Bronchial epithelial cell (primary cell): Measurements from ENCODE around the gene NHEJ1. TPM values are rescaled to one million over a fixed set of nuclear protein-coding genes. Genes with fewer than 3 reads are reported as not detected.

ENCODE experiments used
- DNase-seq: peaks from one replicate; pipeline ENCODE4 v3.0.0-alpha.2; 2010; ENCODE audit warnings: low read depth
- FAIRE-seq: peaks from 2 replicates; lab custom pipeline; 2011; peaks lifted over from hg19 to GRCh38; lab: Jason Lieb, UNC
- H3K27me3 ChIP-seq: 2 replicates; pipeline ENCODE4 v1.5.1; 2011; ENCODE audit warnings: low read length; ENCODE audit not compliant: control insufficient read depth, insufficient read depth
- H3K36me3 ChIP-seq: 2 replicates; pipeline ENCODE4 v1.5.1; 2011; ENCODE audit warnings: low read length; ENCODE audit not compliant: control insufficient read depth, insufficient read depth
- H3K4me3 ChIP-seq: 2 replicates; pipeline ENCODE4 v1.5.1; 2011; ENCODE audit warnings: mild to moderate bottlenecking, low read depth, low read length, control low read depth
- CTCF ChIP-seq: IDR thresholded peaks from 2 replicates; pipeline ENCODE4 v1.5.1; 2011; ENCODE audit warnings: mild to moderate bottlenecking, moderate library complexity, low read length, control low read depth, inconsistent platforms; ENCODE audit not compliant: insufficient read depth, severe bottlenecking
- total RNA-seq: library from RNA; depleted of rRNA; stranded (reverse); fragments of >200 nt; gene quantifications from 2 replicates; pipeline ENCODE4 v1.2.1, GENCODE V29; 2014

The NHEJ1 gene
- total RNA-seq, 1 donor from 2014 or later: 22.1 TPM

- no peak for TF ChIP-seq CTCF
- no peaks in the 10 kb centered on the region for H3K27me3 ChIP-seq
- DNase-seq: no peak
- H3K4me3 ChIP-seq: no peak overlapping the region
- no peak for FAIRE-seq
- peaks cover 17% of the 10 kb centered on the region for H3K36me3 ChIP-seq
Measured at GRCh38 chr2:219175486-219175885, 14.9 kb upstream of the NHEJ1 start.

- Histone ChIP-seq H3K4me3 (no peak overlapping the region), H3K36me3 (peaks cover 14% of the 10 kb centered on the region), H3K27me3 (no peaks in the 10 kb centered on the region)
- no peak for DNase-seq
- TF ChIP-seq CTCF: no peak
- FAIRE-seq: no peak
Measured at GRCh38 chr2:219174801-219175200, 14.2 kb upstream of the NHEJ1 start.

- Histone ChIP-seq H3K36me3 (peaks cover 11% of the 10 kb centered on the region), H3K4me3 (no peak overlapping the region), H3K27me3 (no peaks in the 10 kb centered on the region)
- FAIRE-seq (no peak), DNase-seq (no peak)
- no peak for TF ChIP-seq CTCF
Measured at GRCh38 chr2:219174146-219174545, 13.5 kb upstream of the NHEJ1 start.

GRCh38 chr2:219173176-219173575 lies 12.6 kb upstream of the NHEJ1 start:
- no peak for TF ChIP-seq CTCF
- DNase-seq (no peak), FAIRE-seq (no peak)
- H3K4me3 ChIP-seq: no peak overlapping the region
- H3K36me3 ChIP-seq: peaks cover 11% of the 10 kb centered on the region
- no peaks in the 10 kb centered on the region for H3K27me3 ChIP-seq

- no peak overlapping the region for H3K4me3 ChIP-seq
- TF ChIP-seq CTCF: no peak
- H3K27me3 ChIP-seq: no peaks in the 10 kb centered on the region
- peaks cover 11% of the 10 kb centered on the region for H3K36me3 ChIP-seq
- DNase-seq: no peak
- FAIRE-seq: no peak
Measured at GRCh38 chr2:219172231-219173154, 11.9 kb upstream of the NHEJ1 start.
